CD14-positive monocyte (primary cell): ENCODE data around the gene ZBTB4. TPM values are rescaled to one million over a fixed set of nuclear protein-coding genes. Genes with fewer than 3 reads are reported as not detected.

Experiments used
- DNase-seq, 3 donors: peaks; one replicate each; pipeline ENCODE4 v3.0.0-alpha.2; 2011 to 2022
- H2AFZ ChIP-seq: 2 replicates; pipeline ENCODE4 v1.6.0; 2012; ENCODE audit warnings: mild to moderate bottlenecking, low read depth, low read length, inconsistent platforms; ENCODE audit not compliant: insufficient read depth, poor library complexity, severe bottlenecking
- H3K27ac ChIP-seq, 2 donors: 1 replicate in 1 of 2; 2 replicates in 1 of 2; pipeline ENCODE4 v1.5.1; 2012 to 2013; ENCODE audit warnings: low read length in 2 of 2, control low read depth in 1 of 2, inconsistent platforms in 1 of 2, low read depth in 1 of 2, mild to moderate bottlenecking in 1 of 2
- H3K27me3 ChIP-seq, 2 donors: one replicate each; pipeline versions ENCODE4 v1.6.0 to v1.6.1; 2011 to 2013; ENCODE audit warnings: low read length in 2 of 2; ENCODE audit not compliant: control insufficient read depth in 2 of 2, insufficient read depth in 2 of 2
- H3K36me3 ChIP-seq, 2 donors: replicated peaks in 1 of 2; 1 replicate in 1 of 2; 2 replicates in 1 of 2; pipeline versions ENCODE4 v1.5.1 to v1.6.1; 2012 to 2013; ENCODE audit warnings: low read length in 2 of 2, control low read depth in 1 of 2, inconsistent platforms in 1 of 2, mild to moderate bottlenecking in 1 of 2; ENCODE audit not compliant: insufficient read depth in 2 of 2, control insufficient read depth in 1 of 2
- H3K4me1 ChIP-seq, 2 donors: 1 replicate in 1 of 2; 2 replicates in 1 of 2; pipeline versions ENCODE4 v1.5.1 to v1.6.1; 2012 to 2013; ENCODE audit warnings: low read length in 2 of 2, control low read depth in 1 of 2, inconsistent platforms in 1 of 2, mild to moderate bottlenecking in 1 of 2, moderate library complexity in 1 of 2; ENCODE audit not compliant: insufficient read depth in 2 of 2, control insufficient read depth in 1 of 2
- H3K4me2 ChIP-seq: replicated peaks from 2 replicates; pipeline ENCODE3; 2012; ENCODE audit warnings: low read length, moderate library complexity, mild to moderate bottlenecking; ENCODE audit not compliant: poor library complexity, severe bottlenecking; ENCODE audit errors: extremely low read depth
- H3K4me3 ChIP-seq, 3 experiments: fragments of 200-600 bp in 1 of 3; sonication (generic) in 1 of 3; replicated peaks in 1 of 3; 1 replicate in 2 of 3; 2 replicates in 1 of 3; pipeline ENCODE4 v1.5.1; 2011 to 2013; ENCODE audit warnings: low read length in 3 of 3, mild to moderate bottlenecking in 3 of 3, control low read depth in 2 of 3, low read depth in 2 of 3, inconsistent platforms in 1 of 3, moderate library complexity in 1 of 3
- H3K79me2 ChIP-seq: 2 replicates; pipeline ENCODE4 v1.6.0; 2012; ENCODE audit warnings: mild to moderate bottlenecking, control low read depth, inconsistent platforms, low read length, moderate library complexity; ENCODE audit not compliant: insufficient read depth
- H3K9ac ChIP-seq: 2 replicates; pipeline ENCODE4 v1.6.0; 2017; ENCODE audit warnings: low read length, mild to moderate bottlenecking; ENCODE audit not compliant: insufficient read depth, poor library complexity, severe bottlenecking
- H3K9me3 ChIP-seq, 2 donors: replicated peaks in 1 of 2; 1 replicate in 1 of 2; 2 replicates in 1 of 2; pipeline versions ENCODE4 v1.5.1 to v1.6.1; 2012 to 2013; ENCODE audit warnings: low read length in 2 of 2, control low read depth in 1 of 2; ENCODE audit not compliant: control insufficient read depth in 1 of 2, insufficient read depth in 1 of 2
- H4K20me1 ChIP-seq: 2 replicates; pipeline ENCODE4 v1.6.0; 2012; ENCODE audit warnings: mild to moderate bottlenecking, low read length, control low read depth, moderate library complexity; ENCODE audit not compliant: insufficient read depth
- H3K27ac Mint-ChIP-seq, 7 donors: one replicate each; pipeline ENCODE4 v1.8.0; 2020; ENCODE audit warnings: mild to moderate bottlenecking in 7 of 7, mixed read lengths in 7 of 7, moderate library complexity in 6 of 7, inconsistent platforms in 2 of 7
- H3K27me3 Mint-ChIP-seq, 3 donors: one replicate each; pipeline ENCODE4 v1.8.0; 2021 to 2022; ENCODE audit warnings: low read depth in 3 of 3, mild to moderate bottlenecking in 3 of 3, mixed read lengths in 3 of 3, moderate library complexity in 3 of 3, inconsistent platforms in 1 of 3
- H3K36me3 Mint-ChIP-seq, 2 donors: one replicate each; pipeline ENCODE4 v1.8.0; 2020; ENCODE audit warnings: mixed read lengths in 2 of 2, inconsistent platforms in 1 of 2, mild to moderate bottlenecking in 1 of 2
- H3K4me1 Mint-ChIP-seq: one replicate; pipeline ENCODE4 v1.8.0; 2020; ENCODE audit warnings: mild to moderate bottlenecking, mixed read lengths
- H3K4me3 Mint-ChIP-seq, 2 donors: one replicate each; pipeline ENCODE4 v1.8.0; 2020; ENCODE audit warnings: mild to moderate bottlenecking in 2 of 2, mixed read lengths in 2 of 2, moderate library complexity in 1 of 2
- H3K9me3 Mint-ChIP-seq, 7 donors: one replicate each; pipeline ENCODE4 v1.8.0; 2020 to 2022; ENCODE audit warnings: mixed read lengths in 7 of 7, mild to moderate bottlenecking in 6 of 7, moderate library complexity in 6 of 7, inconsistent platforms in 2 of 7
- WGBS: methylation state at CpG from one replicate; pipeline ENCODE4 v1.1.5; 2013; ENCODE audit warnings: missing lambda C conversion rate; ENCODE audit not compliant: insufficient coverage; 5-methylcytosine and 5-hydroxymethylcytosine counted together
- intact Hi-C, 2 donors: fragments of 100-400 bp; cut with micrococcal nuclease; formaldehyde crosslinking; loops; one replicate each; pipeline versions ENCODE4 v1.15.0 to v1.15.1; 2023
- polyA plus RNA-seq, 3 donors: library from polyadenylated mRNA; depleted of rRNA in 1 of 3; unstranded in 2 of 3; stranded (reverse) in 1 of 3; fragments of 300-500 nt in 2 of 3; fragments of >200 nt in 1 of 3; fragmentation: Illumina TruSeq in 2 of 3; gene quantifications; 1 replicate in 2 of 3; 2 replicates in 1 of 3; pipeline ENCODE4 v1.2.3, GENCODE V29; 2012 to 2021
- TF ChIP-seq, protein P1 (sequence below): fragments of 200-600 bp; IDR thresholded peaks from one replicate; pipeline ENCODE4 v1.8.0; 2022; ENCODE audit warnings: antibody characterized with exemption, mild to moderate bottlenecking

ZBTB4 gene
- polyA plus RNA-seq, 3 donors, result 3.4 to 8.1 (median 4.4) TPM

DNA sequence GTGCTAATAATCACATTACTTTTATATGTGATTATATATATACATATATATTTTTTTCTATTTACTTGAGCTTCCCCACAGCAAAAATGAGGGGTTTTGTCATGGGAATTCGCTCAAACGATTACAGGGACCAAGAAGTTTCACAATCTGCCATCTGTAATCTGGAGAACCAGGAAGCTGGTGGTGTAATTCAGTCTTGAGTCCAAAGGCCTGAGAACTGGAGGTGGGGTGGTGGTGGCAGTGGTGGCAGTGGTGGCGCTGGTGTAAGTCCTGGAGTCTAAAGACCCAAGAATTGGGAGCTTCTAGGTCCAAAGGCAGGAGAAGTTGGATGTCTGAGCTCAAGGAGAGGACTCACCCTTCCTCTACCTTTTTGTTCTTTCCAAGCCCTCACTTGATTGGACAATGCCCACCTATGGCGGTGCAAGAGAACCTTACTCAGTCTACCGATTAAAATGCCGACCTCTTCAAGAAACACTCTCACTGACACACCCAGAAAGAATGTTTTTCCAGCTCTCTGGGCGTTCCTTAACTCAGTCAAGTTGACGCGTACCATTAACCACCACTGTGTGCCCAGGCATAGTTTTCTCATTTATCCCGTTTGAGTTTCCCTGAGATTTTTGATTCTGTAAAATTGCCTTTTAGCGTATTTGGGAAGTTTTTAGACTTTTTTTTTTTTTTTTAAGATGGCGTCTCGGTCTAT is 36.6 kb upstream of the ZBTB4 start:
- H3K4me3 ChIP-seq, result peak overlapping the region in 1 of 3 experiments; percentile 17
- H3K27me3 Mint-ChIP-seq, result peaks cover 0 to 2% (median 0%) of the 10 kb centered on the region in 3 donors
- intact Hi-C loops, result loop anchor here in 1 of 2 donors (1.0 to 2.0 kb wide), 2 partner anchors 45 to 73 kb away; partner anchors contain the start of gene SENP3
- H3K9me3 Mint-ChIP-seq, result no peaks in the 10 kb centered on the region
- H4K20me1 ChIP-seq, result peaks cover 26% of the 10 kb centered on the region
- peaks cover 23% of the 10 kb centered on the region for H3K4me1 Mint-ChIP-seq
- peak overlapping the region; percentile 35 for H3K4me2 ChIP-seq
- peak overlapping the region in 1 of 2 donors; percentile 39 for H3K4me3 Mint-ChIP-seq
- H3K36me3 ChIP-seq, result peaks cover 31 to 36% of the 10 kb centered on the region in 2 donors
- peaks cover 32 to 34% of the 10 kb centered on the region in 2 donors for H3K36me3 Mint-ChIP-seq
- H3K79me2 ChIP-seq, result no peaks in the 10 kb centered on the region
- 94% methylated on average over 5 of the region's 13 CpGs for WGBS
- peak overlapping the region; percentile 41 to 62 for H3K27ac ChIP-seq
- peak overlapping the region; percentile 52 to 88 (median 80) for H3K27ac Mint-ChIP-seq
- no peak overlapping the region for H2AFZ ChIP-seq
- H3K27me3 ChIP-seq, result no peaks in the 10 kb centered on the region
- TF ChIP-seq, protein P1, sequence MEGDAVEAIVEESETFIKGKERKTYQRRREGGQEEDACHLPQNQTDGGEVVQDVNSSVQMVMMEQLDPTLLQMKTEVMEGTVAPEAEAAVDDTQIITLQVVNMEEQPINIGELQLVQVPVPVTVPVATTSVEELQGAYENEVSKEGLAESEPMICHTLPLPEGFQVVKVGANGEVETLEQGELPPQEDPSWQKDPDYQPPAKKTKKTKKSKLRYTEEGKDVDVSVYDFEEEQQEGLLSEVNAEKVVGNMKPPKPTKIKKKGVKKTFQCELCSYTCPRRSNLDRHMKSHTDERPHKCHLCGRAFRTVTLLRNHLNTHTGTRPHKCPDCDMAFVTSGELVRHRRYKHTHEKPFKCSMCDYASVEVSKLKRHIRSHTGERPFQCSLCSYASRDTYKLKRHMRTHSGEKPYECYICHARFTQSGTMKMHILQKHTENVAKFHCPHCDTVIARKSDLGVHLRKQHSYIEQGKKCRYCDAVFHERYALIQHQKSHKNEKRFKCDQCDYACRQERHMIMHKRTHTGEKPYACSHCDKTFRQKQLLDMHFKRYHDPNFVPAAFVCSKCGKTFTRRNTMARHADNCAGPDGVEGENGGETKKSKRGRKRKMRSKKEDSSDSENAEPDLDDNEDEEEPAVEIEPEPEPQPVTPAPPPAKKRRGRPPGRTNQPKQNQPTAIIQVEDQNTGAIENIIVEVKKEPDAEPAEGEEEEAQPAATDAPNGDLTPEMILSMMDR, result no peak
- H3K4me1 ChIP-seq, result peaks cover 16 to 21% of the 10 kb centered on the region in 2 donors
- no peak overlapping the region for H3K9ac ChIP-seq
- no peaks in the 10 kb centered on the region for H3K9me3 ChIP-seq
- DNase-seq, result peak; percentile 24 to 67 (median 60)

DNA sequence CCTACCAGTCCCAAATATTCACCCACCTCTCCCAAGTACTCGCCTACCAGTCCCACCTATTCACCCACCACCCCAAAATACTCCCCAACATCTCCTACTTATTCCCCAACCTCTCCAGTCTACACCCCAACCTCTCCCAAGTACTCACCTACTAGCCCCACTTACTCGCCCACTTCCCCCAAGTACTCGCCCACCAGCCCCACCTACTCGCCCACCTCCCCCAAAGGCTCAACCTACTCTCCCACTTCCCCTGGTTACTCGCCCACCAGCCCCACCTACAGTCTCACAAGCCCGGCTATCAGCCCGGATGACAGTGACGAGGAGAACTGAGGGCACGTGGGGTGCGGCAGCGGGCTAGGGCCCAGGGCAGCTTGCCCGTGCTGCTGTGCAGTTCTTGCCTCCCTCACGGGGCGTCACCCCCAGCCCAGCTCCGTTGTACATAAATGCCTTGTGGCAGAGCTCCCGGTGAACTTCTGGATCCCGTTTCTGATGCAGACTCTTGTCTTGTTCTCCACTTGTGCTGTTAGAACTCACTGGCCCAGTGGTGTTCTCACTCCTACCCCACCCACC is 34.5 kb upstream of the ZBTB4 start:
- peak overlapping the region in 3 of 7 donors; percentile 31 to 50 (median 46) for H3K27ac Mint-ChIP-seq
- Histone ChIP-seq H3K27me3 (no peaks in the 10 kb centered on the region), H3K4me3 (no peak overlapping the region), H3K36me3 (peaks cover 51 to 57% of the 10 kb centered on the region in 2 donors), H3K79me2 (no peaks in the 10 kb centered on the region), H3K9ac (no peak overlapping the region), H4K20me1 (peaks cover 30% of the 10 kb centered on the region), H3K27ac (no peak overlapping the region), H2AFZ (no peak overlapping the region), H3K4me2 (no peak overlapping the region), H3K9me3 (no peaks in the 10 kb centered on the region), H3K4me1 (peaks cover 16 to 21% of the 10 kb centered on the region in 2 donors)
- no peak for DNase-seq
- H3K36me3 Mint-ChIP-seq, result peaks cover 52 to 56% of the 10 kb centered on the region in 2 donors
- intact Hi-C loops, result loop anchor here (2.0 kb wide), 2 partner anchors 47 to 75 kb away; partner anchors contain the start of gene SENP3 (in 1 of the 2)
- TF ChIP-seq, protein P1, result no peak
- peaks cover 0 to 2% (median 0%) of the 10 kb centered on the region in 3 donors for H3K27me3 Mint-ChIP-seq
- H3K4me1 Mint-ChIP-seq, result peaks cover 23% of the 10 kb centered on the region
- H3K9me3 Mint-ChIP-seq, result no peaks in the 10 kb centered on the region
- WGBS, result 78% methylated on average over 14 of the region's 17 CpGs
- H3K4me3 Mint-ChIP-seq, result no peak overlapping the region
